Measurements from ENCODE around the gene ZNF483. TPM values are rescaled to one million over a fixed set of nuclear protein-coding genes. Genes with fewer than 3 reads are reported as not detected.
A peak's percentile ranks its signal among the peaks of the same experiment; 100 is the strongest.

The ZNF483 gene
- polyA plus RNA-seq, 1 donor (not counting 4 experiments of a cell fraction or from before 2014, with no cell fraction given), result 0.90 TPM

DNA sequence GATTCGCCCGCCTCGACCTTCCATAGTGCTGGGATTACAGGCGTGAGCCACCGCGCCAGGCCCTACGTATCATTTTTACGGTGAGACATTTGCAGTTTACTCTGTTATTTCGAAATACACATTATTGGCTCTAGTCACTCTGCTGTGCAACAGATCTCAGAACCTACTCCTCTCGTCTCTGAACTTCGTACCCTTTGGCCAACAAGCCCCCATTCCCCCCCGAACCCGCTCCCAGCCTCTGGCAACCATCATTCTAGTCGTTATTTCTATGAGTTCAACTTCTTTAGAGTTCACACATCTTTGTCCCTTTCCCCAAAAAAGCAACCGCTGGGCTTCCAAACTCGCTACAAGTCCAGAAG is 73.7 kb downstream of the ZNF483 start:
- Histone ChIP-seq H3K4me3 (ENCODE audit: control insufficient read depth in 2 of 3, extremely low read depth in 1 of 3, insufficient read depth in 2 of 3, low read depth in 1 of 3, low read length in 3 of 3) (peak overlapping the region; percentile 63 to 96 (median 90)), H3K4me2 (ENCODE audit: control insufficient read depth, extremely low read depth, insufficient read depth, low read depth, low read length) (peak overlapping the region; percentile 94), H3K36me3 (ENCODE audit: control insufficient read depth in 2 of 2, extremely low read depth in 1 of 2, insufficient read depth in 2 of 2, low read length in 2 of 2) (peaks cover 12 to 21% of the 10 kb centered on the region in 2 experiments), H3K4me1 (ENCODE audit: control insufficient read depth, extremely low read depth, insufficient read depth, low read length) (peaks cover 19% of the 10 kb centered on the region), H3K27me3 (ENCODE audit: control insufficient read depth, extremely low read depth, insufficient read depth, low read length) (no peaks in the 10 kb centered on the region), H2AFZ (ENCODE audit: control insufficient read depth, low read length) (peak overlapping the region; percentile 79), H4K20me1 (ENCODE audit: control insufficient read depth, extremely low read depth, insufficient read depth, low read length) (no peaks in the 10 kb centered on the region), H3K9me1 (ENCODE audit: control insufficient read depth, extremely low read depth, insufficient read depth, low read length) (no peaks in the 10 kb centered on the region), H3K79me2 (ENCODE audit: control insufficient read depth, insufficient read depth, low read length) (peaks cover 11% of the 10 kb centered on the region), H3K27ac (ENCODE audit: control insufficient read depth, insufficient read depth, low read length) (peak overlapping the region; percentile 81), H3K9ac (ENCODE audit: control insufficient read depth, extremely low read depth, insufficient read depth, low read length) (peak overlapping the region; percentile 85), H3K9me3 (ENCODE audit: control insufficient read depth, low read depth, low read length) (no peaks in the 10 kb centered on the region)
- DNase-seq (ENCODE audit: low read depth, low spot score) (no peak), FAIRE-seq (no peak)
- TF ChIP-seq EZH2 (IDR thresholded peaks at IDR 0.05; ENCODE audit: low read length), result no peak
- TF ChIP-seq, protein P1, sequence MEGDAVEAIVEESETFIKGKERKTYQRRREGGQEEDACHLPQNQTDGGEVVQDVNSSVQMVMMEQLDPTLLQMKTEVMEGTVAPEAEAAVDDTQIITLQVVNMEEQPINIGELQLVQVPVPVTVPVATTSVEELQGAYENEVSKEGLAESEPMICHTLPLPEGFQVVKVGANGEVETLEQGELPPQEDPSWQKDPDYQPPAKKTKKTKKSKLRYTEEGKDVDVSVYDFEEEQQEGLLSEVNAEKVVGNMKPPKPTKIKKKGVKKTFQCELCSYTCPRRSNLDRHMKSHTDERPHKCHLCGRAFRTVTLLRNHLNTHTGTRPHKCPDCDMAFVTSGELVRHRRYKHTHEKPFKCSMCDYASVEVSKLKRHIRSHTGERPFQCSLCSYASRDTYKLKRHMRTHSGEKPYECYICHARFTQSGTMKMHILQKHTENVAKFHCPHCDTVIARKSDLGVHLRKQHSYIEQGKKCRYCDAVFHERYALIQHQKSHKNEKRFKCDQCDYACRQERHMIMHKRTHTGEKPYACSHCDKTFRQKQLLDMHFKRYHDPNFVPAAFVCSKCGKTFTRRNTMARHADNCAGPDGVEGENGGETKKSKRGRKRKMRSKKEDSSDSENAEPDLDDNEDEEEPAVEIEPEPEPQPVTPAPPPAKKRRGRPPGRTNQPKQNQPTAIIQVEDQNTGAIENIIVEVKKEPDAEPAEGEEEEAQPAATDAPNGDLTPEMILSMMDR (optimal IDR thresholded peaks at IDR 0.05 in 1 of 3, IDR thresholded peaks at IDR 0.05 in 1 of 3, conservative IDR thresholded peaks at IDR 0.05 in 1 of 3; ENCODE audit: extremely low read depth in 1 of 3, insufficient read depth in 2 of 3, low read length in 3 of 3), result no peak
- dilution Hi-C loops (cut with MboI; ENCODE audit: extremely low pct_ligation_motif_present, low sequenced_read_pairs), result no loop called here

DNA sequence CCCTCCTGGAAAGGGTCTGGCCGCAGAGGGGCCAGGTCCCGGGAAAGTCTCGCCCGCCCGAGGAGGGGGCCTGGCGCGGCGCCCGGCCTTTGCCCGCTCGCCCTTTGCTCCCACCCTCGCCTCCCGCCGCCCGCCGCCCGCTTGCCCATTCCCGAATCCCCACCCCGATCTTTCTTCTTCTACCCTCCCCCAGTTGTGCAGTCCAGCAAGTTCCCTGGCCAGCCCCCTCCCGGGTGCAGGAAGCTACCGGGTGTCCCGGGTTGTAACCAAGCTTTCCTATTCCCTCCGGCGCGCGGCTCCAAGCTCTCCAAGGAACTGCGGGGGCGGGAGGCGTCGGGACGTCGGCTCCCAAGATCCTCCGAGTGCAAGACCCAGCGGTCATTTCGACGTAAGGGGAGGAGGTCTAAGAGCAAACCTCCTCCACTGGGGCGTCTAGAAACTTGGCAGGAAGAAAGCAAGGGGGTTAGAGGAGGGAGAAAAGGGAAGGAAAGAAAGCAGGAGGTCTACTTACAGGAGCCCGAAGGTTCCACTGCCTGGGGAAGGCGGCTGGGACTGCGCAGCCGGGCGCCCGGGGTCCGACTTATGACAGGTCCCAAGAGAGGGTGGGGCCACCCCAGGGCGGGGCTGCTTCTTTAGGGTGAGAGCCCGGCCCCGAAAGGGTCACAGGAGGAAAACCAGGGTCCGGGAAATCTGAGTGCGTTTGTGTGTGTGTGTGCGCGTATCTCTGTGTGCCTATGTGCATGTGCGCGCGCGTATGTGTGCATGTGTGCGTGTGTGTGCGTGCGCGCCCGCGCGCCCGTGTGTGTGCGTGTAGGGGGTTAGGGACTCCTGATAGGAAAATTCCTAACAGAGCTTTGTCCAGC is 74.3 kb downstream of the ZNF483 start, which contains the start of gene PTGR1:
PTGR1 (minus strand) TSS at position 556 of the 863 bp plus-strand sequence. CDS start 2,225 bp downstream, outside the sequence.
- H3K27ac ChIP-seq (ENCODE audit: control insufficient read depth, insufficient read depth, low read length), result peak within 1 kb of the TSS; percentile 81
- no peaks in the 10 kb centered on the region for H4K20me1 ChIP-seq (ENCODE audit: control insufficient read depth, extremely low read depth, insufficient read depth, low read length)
- H3K4me3 ChIP-seq (ENCODE audit: control insufficient read depth in 2 of 3, extremely low read depth in 1 of 3, insufficient read depth in 2 of 3, low read depth in 1 of 3, low read length in 3 of 3), result peak within 1 kb of the TSS; percentile 63 to 96 (median 90)
- no peaks in the 10 kb centered on the region for H3K9me3 ChIP-seq (ENCODE audit: control insufficient read depth, low read depth, low read length)
- peak within 1 kb of the TSS; percentile 94 for H3K4me2 ChIP-seq (ENCODE audit: control insufficient read depth, extremely low read depth, insufficient read depth, low read depth, low read length)
- peak within 1 kb of the TSS; percentile 85 for H3K9ac ChIP-seq (ENCODE audit: control insufficient read depth, extremely low read depth, insufficient read depth, low read length)
- H3K79me2 ChIP-seq (ENCODE audit: control insufficient read depth, insufficient read depth, low read length), result peaks cover 11% of the 10 kb centered on the region
- no peaks in the 10 kb centered on the region for H3K27me3 ChIP-seq (ENCODE audit: control insufficient read depth, extremely low read depth, insufficient read depth, low read length)
- H2AFZ ChIP-seq (ENCODE audit: control insufficient read depth, low read length), result peak within 1 kb of the TSS; percentile 95
- FAIRE-seq, result no peak
- H3K4me1 ChIP-seq (ENCODE audit: control insufficient read depth, extremely low read depth, insufficient read depth, low read length), result peaks cover 19% of the 10 kb centered on the region
- no peak for TF ChIP-seq EZH2 (IDR thresholded peaks at IDR 0.05; ENCODE audit: low read length)
- TF ChIP-seq, protein P1 (optimal IDR thresholded peaks at IDR 0.05 in 1 of 3, IDR thresholded peaks at IDR 0.05 in 1 of 3, conservative IDR thresholded peaks at IDR 0.05 in 1 of 3; ENCODE audit: extremely low read depth in 1 of 3, insufficient read depth in 2 of 3, low read length in 3 of 3), result no peak
- peak; percentile 58 for DNase-seq (ENCODE audit: low read depth, low spot score)
- H3K9me1 ChIP-seq (ENCODE audit: control insufficient read depth, extremely low read depth, insufficient read depth, low read length), result no peaks in the 10 kb centered on the region
- dilution Hi-C loops (cut with MboI; ENCODE audit: extremely low pct_ligation_motif_present, low sequenced_read_pairs), result no loop called here
- H3K36me3 ChIP-seq (ENCODE audit: control insufficient read depth in 2 of 2, extremely low read depth in 1 of 2, insufficient read depth in 2 of 2, low read length in 2 of 2), result peaks cover 8 to 18% of the 10 kb centered on the region in 2 experiments

All from keratinocyte (primary cell).